Measurements from ENCODE around the gene ITGAL. TPM values are rescaled to one million over a fixed set of nuclear protein-coding genes. Genes with fewer than 3 reads are reported as not detected.

ITGAL gene
- total RNA-seq, 6 experiments from 2014 or later, result not detected

DNA sequence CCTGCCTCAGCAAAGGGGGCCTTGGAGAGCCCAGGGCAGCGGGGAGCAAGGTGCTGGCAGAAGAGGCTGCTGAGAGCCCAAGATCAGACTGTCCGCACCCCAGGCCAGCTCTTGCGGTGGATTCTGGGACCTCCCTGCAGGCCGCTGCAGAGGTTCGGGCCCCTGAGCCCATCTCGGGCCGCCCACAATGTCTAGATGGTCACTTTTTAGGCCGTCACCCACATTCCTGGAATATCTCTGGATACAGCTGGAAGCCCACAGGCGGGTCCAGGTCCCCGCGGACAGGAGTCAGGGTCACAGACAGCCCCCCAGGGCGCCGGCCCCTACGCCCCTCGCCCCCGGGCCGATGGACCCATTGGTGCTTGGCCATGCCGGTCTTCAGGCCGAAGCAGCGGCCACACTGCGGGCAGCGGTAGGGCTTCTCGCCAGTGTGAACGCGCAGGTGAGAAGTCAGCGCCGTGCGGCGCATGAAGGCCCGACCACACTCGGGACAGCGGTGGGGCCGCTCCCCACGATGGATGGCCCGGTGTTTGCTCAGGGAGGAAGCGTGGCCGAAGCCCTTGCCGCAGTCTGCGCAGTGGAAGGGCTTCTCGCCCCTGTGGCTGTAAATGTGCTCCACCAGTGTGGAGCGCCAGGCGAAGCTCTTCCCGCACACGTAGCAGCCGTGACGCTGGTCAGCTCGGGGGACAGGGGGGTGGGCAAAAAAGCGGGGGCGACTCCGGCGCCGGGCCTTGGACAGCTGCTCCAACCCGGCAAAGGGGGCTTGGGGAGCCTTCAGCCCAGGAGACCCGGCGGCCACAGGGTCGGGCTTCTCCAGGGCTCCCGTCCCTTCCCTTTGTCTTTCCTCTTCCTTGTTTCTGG is 60.0 kb downstream of the ITGAL start:
- peaks cover 4% of the 10 kb centered on the region; the same call in 1 of the 2 replicates for H3K27me3 Mint-ChIP-seq (ENCODE audit: insufficient read depth)
- DNase-seq, result no peak
- peaks cover 23% of the 10 kb centered on the region for H3K4me1 Mint-ChIP-seq (ENCODE audit: low read depth)
- TF ChIP-seq, protein P1, sequence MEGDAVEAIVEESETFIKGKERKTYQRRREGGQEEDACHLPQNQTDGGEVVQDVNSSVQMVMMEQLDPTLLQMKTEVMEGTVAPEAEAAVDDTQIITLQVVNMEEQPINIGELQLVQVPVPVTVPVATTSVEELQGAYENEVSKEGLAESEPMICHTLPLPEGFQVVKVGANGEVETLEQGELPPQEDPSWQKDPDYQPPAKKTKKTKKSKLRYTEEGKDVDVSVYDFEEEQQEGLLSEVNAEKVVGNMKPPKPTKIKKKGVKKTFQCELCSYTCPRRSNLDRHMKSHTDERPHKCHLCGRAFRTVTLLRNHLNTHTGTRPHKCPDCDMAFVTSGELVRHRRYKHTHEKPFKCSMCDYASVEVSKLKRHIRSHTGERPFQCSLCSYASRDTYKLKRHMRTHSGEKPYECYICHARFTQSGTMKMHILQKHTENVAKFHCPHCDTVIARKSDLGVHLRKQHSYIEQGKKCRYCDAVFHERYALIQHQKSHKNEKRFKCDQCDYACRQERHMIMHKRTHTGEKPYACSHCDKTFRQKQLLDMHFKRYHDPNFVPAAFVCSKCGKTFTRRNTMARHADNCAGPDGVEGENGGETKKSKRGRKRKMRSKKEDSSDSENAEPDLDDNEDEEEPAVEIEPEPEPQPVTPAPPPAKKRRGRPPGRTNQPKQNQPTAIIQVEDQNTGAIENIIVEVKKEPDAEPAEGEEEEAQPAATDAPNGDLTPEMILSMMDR (IDR thresholded peaks at IDR 0.05), result no peak
- H3K4me3 Mint-ChIP-seq, result no peak overlapping the region
- no peaks in the 10 kb centered on the region for H3K36me3 Mint-ChIP-seq (ENCODE audit: low read depth)
- no peaks in the 10 kb centered on the region for H3K9me3 Mint-ChIP-seq
- no peak overlapping the region; the same call in 1 of the 2 replicates for H3K27ac Mint-ChIP-seq

DNA sequence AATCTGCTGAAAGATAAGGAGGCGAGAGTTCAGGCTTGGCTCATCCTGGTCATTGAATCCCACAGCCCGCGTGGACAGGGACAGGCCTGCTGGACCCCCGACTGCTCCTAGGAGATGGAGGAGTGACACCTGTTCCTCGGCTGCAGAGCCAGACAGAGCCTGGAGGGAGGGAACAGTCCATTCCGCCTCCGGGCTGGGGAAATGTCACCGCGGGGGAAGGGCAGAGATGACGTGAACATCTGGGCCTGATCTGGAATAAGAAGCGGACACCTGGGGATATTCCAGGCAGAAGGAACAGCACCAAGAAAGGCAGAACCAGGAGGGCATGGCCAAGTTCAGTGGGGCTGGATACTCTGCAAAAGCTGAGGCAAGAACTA is 60.6 kb downstream of the ITGAL start:
- Mint-ChIP-seq H3K4me1 (ENCODE audit: low read depth) (peaks cover 17% of the 10 kb centered on the region), H3K4me3 (no peak overlapping the region), H3K27ac (peak overlapping the region; percentile 37), H3K27me3 (ENCODE audit: insufficient read depth) (peaks cover 4% of the 10 kb centered on the region; the same call in 1 of the 2 replicates), H3K36me3 (ENCODE audit: low read depth) (no peaks in the 10 kb centered on the region), H3K9me3 (no peaks in the 10 kb centered on the region)
- TF ChIP-seq, protein P1 (IDR thresholded peaks at IDR 0.05), result no peak
- no peak for DNase-seq

DNA sequence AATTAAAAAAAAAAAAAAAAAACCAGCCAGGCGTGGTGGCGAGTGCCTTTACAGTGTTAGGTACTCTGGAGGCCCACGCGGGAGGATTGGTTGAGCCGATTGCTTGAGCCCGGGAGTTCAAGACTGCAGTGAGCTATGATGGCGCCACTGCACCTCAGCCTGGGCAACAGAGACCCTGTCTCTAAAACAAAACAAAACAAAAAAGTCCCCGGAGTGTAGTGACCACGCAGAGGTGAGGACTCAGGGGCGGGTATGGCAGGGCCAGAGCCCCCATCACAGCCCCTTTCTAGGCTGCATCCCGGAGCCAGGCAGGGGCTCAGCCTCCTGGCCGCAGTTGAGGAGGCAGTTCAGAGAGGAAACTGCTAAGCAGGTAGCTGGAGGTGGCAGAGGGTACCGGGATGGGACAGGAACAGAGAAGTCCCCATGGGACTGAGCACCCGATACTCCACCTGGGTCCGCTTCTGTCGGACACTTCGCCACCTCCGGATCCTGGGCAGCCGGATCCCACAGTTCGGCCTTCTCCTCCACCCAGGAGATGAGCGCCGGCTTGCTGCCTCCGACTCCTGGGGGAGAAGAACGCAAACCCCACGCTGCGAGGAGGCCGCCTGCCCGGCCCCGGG is 61.3 kb downstream of the ITGAL start:
- DNase-seq, result no peak
- TF ChIP-seq, protein P1 (IDR thresholded peaks at IDR 0.05), result no peak

DNA sequence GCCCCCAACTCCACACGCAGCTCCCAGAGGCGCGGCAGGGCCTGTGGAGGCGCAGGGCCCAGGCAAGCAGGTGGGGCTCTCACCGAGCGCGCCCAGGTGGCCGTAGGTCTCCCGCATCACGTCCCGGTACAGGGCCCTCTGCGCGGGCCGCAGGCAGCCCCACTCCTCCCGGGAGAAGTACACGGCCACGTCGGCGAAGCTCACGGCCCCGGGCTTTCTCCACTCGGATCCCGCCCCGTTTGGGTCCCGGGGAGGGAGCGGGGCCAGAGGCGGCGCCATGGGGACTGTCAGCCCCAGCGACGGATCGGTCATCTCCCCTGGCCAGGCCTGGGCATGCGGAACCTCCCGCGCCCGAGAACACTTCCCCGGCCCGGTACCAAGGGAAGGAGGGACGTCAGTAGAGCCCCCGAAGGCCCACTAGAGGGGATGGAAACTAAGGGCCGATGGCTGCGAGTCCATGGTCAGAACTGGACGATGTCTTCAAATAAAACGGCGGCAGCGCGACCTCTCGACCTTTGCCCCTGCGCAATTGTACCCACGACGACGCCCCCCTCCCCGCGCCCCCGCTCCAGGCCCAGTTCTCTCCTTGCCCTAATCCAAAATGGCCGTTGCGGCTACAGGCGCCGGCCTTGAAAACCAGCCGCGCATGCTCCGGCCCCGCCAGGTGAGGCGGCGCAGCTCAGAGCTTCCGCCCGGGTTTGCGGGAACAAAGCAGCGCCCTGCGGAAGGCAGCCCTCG is 62.0 kb downstream of the ITGAL start, which contains the start of gene ZNF747:
ZNF747 (minus strand) TSS at position 491 of the 738 bp plus-strand sequence; CDS start at position 312, 179 bp downstream.
- Mint-ChIP-seq H3K9me3 (no peaks in the 10 kb centered on the region), H3K4me3 (peak within 1 kb of the TSS; percentile 90), H3K36me3 (ENCODE audit: low read depth) (no peaks in the 10 kb centered on the region), H3K27me3 (ENCODE audit: insufficient read depth) (peaks cover 4% of the 10 kb centered on the region; the same call in 1 of the 2 replicates), H3K4me1 (ENCODE audit: low read depth) (peaks cover 16% of the 10 kb centered on the region), H3K27ac (peak within 1 kb of the TSS; percentile 87)
- TF ChIP-seq, protein P1 (IDR thresholded peaks at IDR 0.05), result no peak
- DNase-seq, result peak; percentile 62

More for the DNA sequence above, 61.3 kb downstream of the ITGAL start:
- Mint-ChIP-seq H3K36me3 (ENCODE audit: low read depth) (no peaks in the 10 kb centered on the region), H3K27ac (peak overlapping the region; percentile 61), H3K27me3 (ENCODE audit: insufficient read depth) (peaks cover 4% of the 10 kb centered on the region; the same call in 1 of the 2 replicates), H3K4me1 (ENCODE audit: low read depth) (peaks cover 16% of the 10 kb centered on the region), H3K9me3 (no peaks in the 10 kb centered on the region), H3K4me3 (peak overlapping the region; percentile 90)

DNA sequence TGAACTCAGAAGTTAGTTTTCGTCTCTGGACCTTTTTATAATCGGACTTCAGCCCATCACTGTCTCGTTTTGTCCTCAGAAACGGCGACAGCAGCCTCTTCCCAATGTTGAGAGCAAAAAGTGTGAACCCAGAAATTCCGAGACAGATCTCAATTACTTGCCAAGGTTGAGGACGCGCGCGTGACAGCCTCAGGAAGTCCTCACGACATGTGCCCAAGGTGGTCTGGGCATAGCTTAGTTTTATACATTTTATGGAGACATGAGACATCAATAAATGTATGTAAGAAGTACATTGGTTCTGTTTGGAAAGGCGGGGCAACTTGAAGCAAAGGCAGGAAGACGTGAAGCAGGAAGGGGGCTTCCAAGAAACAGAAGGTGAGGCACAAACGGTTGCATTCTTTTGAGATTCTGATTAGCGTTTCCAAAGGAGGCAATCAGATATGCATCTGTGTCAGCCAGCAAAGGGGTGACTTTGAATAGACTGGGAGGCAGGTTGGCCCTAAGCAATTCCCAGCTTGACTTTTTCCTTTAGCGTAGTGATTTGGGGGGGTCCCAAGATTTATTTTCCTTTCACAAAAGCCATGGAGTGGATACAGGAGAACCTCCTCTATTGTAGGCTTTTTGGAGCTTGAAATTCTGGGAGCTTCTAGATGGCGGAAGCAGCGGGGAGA is 62.7 kb downstream of the ITGAL start:
- DNase-seq, result no peak
- Mint-ChIP-seq H3K4me1 (ENCODE audit: low read depth) (peaks cover 16% of the 10 kb centered on the region), H3K36me3 (ENCODE audit: low read depth) (no peaks in the 10 kb centered on the region), H3K27me3 (ENCODE audit: insufficient read depth) (peaks cover 4% of the 10 kb centered on the region; the same call in 1 of the 2 replicates), H3K27ac (peak overlapping the region; percentile 87), H3K9me3 (no peaks in the 10 kb centered on the region), H3K4me3 (peak overlapping the region; percentile 90)
- TF ChIP-seq, protein P1 (IDR thresholded peaks at IDR 0.05), result no peak
